Thyroid gland (tissue), 4 donors: Measurements from ENCODE around the gene TENM3.

Source experiments
- CTCF ChIP-seq, 6 experiments: fragments of 200-600 bp in 3 of 6; fragments of 450-650 bp in 3 of 6; sonication (generic) in 3 of 6; IDR thresholded peaks; one replicate each; pipeline ENCODE4 v1.5.1; 2016 to 2019; ENCODE audit warnings: antibody characterized with exemption in 6 of 6, mild to moderate bottlenecking in 2 of 6, inconsistent platforms in 1 of 6, moderate library complexity in 1 of 6
- POLR2A ChIP-seq, 2 donors: fragments of 450-650 bp; IDR thresholded peaks; one replicate each; pipeline ENCODE4 v1.6.1; 2017; ENCODE audit warnings: antibody characterized with exemption in 2 of 2, mild to moderate bottlenecking in 2 of 2, moderate library complexity in 1 of 2

DNA sequence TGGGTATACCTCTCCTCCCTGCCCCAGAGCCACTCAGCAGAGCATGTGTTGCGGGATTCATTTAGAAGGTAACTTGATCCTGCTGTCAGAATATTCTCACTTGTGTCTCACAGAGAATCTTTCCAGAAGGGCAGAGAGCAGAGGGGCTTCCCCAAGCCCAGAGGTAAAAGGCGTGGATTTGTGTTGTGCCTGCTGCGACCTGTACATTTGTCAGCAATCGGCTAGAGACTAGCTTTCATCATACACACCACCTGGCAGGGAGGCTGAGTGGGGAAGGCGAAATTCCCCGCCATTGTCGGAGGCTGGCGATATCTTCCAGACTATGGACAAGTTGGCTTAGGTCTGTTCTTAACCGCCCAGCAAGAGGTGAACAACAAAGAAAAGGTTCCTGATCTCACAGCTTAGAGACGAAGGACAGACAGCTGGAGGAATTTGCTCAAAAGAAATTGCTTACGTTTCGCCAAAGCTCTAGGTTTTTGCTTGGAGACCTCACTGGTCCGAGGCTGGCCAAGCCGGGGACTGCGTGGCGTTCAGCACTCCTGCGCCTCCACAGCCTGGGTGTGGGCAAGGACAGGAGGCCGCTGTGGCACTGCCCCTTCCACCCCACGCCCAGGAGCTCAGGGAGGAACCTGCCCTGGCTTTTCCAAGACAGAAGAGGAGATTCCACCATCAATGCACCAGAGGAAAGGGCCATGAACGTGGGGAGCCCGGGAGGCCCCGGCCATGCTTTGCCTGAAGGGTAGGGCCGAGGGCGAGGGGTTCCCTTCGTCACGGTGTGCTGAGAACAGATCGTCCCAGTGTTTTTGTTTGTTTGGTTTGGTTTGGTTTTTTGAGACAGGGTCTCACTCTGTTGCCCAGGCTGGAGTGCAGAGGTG lies 604.6 kb downstream of the TENM3 start:
- no peak for TF ChIP-seq CTCF (IDR thresholded peaks at IDR 0.05)
- TF ChIP-seq POLR2A (IDR thresholded peaks at IDR 0.05) = no peak
